ENCODE data around the gene PTPRT.

Gene PTPRT

GRCh38 chr20:43023836-43024235, 165.9 kb downstream of the PTPRT start:
- Histone ChIP-seq H3K27me3 (ENCODE audit: control insufficient read depth, insufficient read depth, low read length) (peaks cover 27% of the 10 kb centered on the region), H3K4me3 (ENCODE audit: low read depth, low read length) (no peak overlapping the region), H3K36me3 (ENCODE audit: control insufficient read depth, insufficient read depth, low read length) (no peaks in the 10 kb centered on the region), H3K9me3 (ENCODE audit: control insufficient read depth, insufficient read depth, low read length) (no peaks in the 10 kb centered on the region), H3K4me1 (ENCODE audit: control insufficient read depth, insufficient read depth, low read length) (no peaks in the 10 kb centered on the region; the same call in 1 of the 2 replicates), H3K27ac (ENCODE audit: low read depth, low read length) (no peak overlapping the region), H3K9ac (ENCODE audit: low read depth, low read length) (no peak overlapping the region)

- H3K9me3 ChIP-seq (ENCODE audit: control insufficient read depth, insufficient read depth, low read length), result no peaks in the 10 kb centered on the region
- no peak overlapping the region for H3K27ac ChIP-seq (ENCODE audit: low read depth, low read length)
- H3K36me3 ChIP-seq (ENCODE audit: control insufficient read depth, insufficient read depth, low read length), result no peaks in the 10 kb centered on the region
- no peak overlapping the region for H3K9ac ChIP-seq (ENCODE audit: low read depth, low read length)
- no peak overlapping the region for H3K4me3 ChIP-seq (ENCODE audit: low read depth, low read length)
- H3K4me1 ChIP-seq (ENCODE audit: control insufficient read depth, insufficient read depth, low read length), result no peaks in the 10 kb centered on the region
- peaks cover 16% of the 10 kb centered on the region for H3K27me3 ChIP-seq (ENCODE audit: control insufficient read depth, insufficient read depth, low read length)
Measured at GRCh38 chr20:43022568-43022967, 167.1 kb downstream of the PTPRT start.

GRCh38 chr20:43022081-43022480, 167.6 kb downstream of the PTPRT start:
- no peaks in the 10 kb centered on the region for H3K36me3 ChIP-seq (ENCODE audit: control insufficient read depth, insufficient read depth, low read length)
- no peak overlapping the region for H3K27ac ChIP-seq (ENCODE audit: low read depth, low read length)
- no peaks in the 10 kb centered on the region for H3K4me1 ChIP-seq (ENCODE audit: control insufficient read depth, insufficient read depth, low read length)

GRCh38 chr20:43017241-43018030, 172.3 kb downstream of the PTPRT start:
- Histone ChIP-seq H3K4me1 (ENCODE audit: control insufficient read depth, insufficient read depth, low read length) (peaks cover 9% of the 10 kb centered on the region; the same call in 1 of the 2 replicates), H3K36me3 (ENCODE audit: control insufficient read depth, insufficient read depth, low read length) (no peaks in the 10 kb centered on the region)

More at GRCh38 chr20:43022081-43022480, 167.6 kb downstream of the PTPRT start:
- H3K9me3 ChIP-seq (ENCODE audit: control insufficient read depth, insufficient read depth, low read length), result no peaks in the 10 kb centered on the region
- H3K4me3 ChIP-seq (ENCODE audit: low read depth, low read length), result no peak overlapping the region
- H3K27me3 ChIP-seq (ENCODE audit: control insufficient read depth, insufficient read depth, low read length), result peaks cover 12% of the 10 kb centered on the region; the same call in 1 of the 2 replicates
- no peak overlapping the region for H3K9ac ChIP-seq (ENCODE audit: low read depth, low read length)

GRCh38 chr20:43016257-43016656, 173.4 kb downstream of the PTPRT start:
- H3K36me3 ChIP-seq (ENCODE audit: control insufficient read depth, insufficient read depth, low read length), result no peaks in the 10 kb centered on the region
- H3K4me1 ChIP-seq (ENCODE audit: control insufficient read depth, insufficient read depth, low read length), result peaks cover 9% of the 10 kb centered on the region; the same call in 1 of the 2 replicates
- H3K9ac ChIP-seq (ENCODE audit: low read depth, low read length), result no peak overlapping the region
- no peaks in the 10 kb centered on the region for H3K27me3 ChIP-seq (ENCODE audit: control insufficient read depth, insufficient read depth, low read length)
- no peak overlapping the region for H3K27ac ChIP-seq (ENCODE audit: low read depth, low read length)
- H3K9me3 ChIP-seq (ENCODE audit: control insufficient read depth, insufficient read depth, low read length), result no peaks in the 10 kb centered on the region
- H3K4me3 ChIP-seq (ENCODE audit: low read depth, low read length), result no peak overlapping the region

More at GRCh38 chr20:43017241-43018030, 172.3 kb downstream of the PTPRT start:
- H3K9ac ChIP-seq (ENCODE audit: low read depth, low read length), result no peak overlapping the region
- H3K27me3 ChIP-seq (ENCODE audit: control insufficient read depth, insufficient read depth, low read length), result no peaks in the 10 kb centered on the region
- H3K27ac ChIP-seq (ENCODE audit: low read depth, low read length), result no peak overlapping the region
- no peaks in the 10 kb centered on the region for H3K9me3 ChIP-seq (ENCODE audit: control insufficient read depth, insufficient read depth, low read length)
- no peak overlapping the region for H3K4me3 ChIP-seq (ENCODE audit: low read depth, low read length)

GRCh38 chr20:43015566-43015965, 174.1 kb downstream of the PTPRT start:
- Histone ChIP-seq H3K27me3 (ENCODE audit: control insufficient read depth, insufficient read depth, low read length) (no peaks in the 10 kb centered on the region), H3K4me1 (ENCODE audit: control insufficient read depth, insufficient read depth, low read length) (peaks cover 9% of the 10 kb centered on the region; the same call in 1 of the 2 replicates), H3K36me3 (ENCODE audit: control insufficient read depth, insufficient read depth, low read length) (no peaks in the 10 kb centered on the region), H3K9me3 (ENCODE audit: control insufficient read depth, insufficient read depth, low read length) (no peaks in the 10 kb centered on the region), H3K4me3 (ENCODE audit: low read depth, low read length) (no peak overlapping the region), H3K27ac (ENCODE audit: low read depth, low read length) (no peak overlapping the region), H3K9ac (ENCODE audit: low read depth, low read length) (no peak overlapping the region)

GRCh38 chr20:43014206-43014605, 175.5 kb downstream of the PTPRT start:
- Histone ChIP-seq H3K4me1 (ENCODE audit: control insufficient read depth, insufficient read depth, low read length) (peaks cover 9% of the 10 kb centered on the region; the same call in 1 of the 2 replicates), H3K36me3 (ENCODE audit: control insufficient read depth, insufficient read depth, low read length) (no peaks in the 10 kb centered on the region), H3K4me3 (ENCODE audit: low read depth, low read length) (no peak overlapping the region), H3K27me3 (ENCODE audit: control insufficient read depth, insufficient read depth, low read length) (no peaks in the 10 kb centered on the region), H3K9ac (ENCODE audit: low read depth, low read length) (no peak overlapping the region), H3K27ac (ENCODE audit: low read depth, low read length) (no peak overlapping the region), H3K9me3 (ENCODE audit: control insufficient read depth, insufficient read depth, low read length) (no peaks in the 10 kb centered on the region)

- Histone ChIP-seq H3K27me3 (ENCODE audit: control insufficient read depth, insufficient read depth, low read length) (no peaks in the 10 kb centered on the region), H3K27ac (ENCODE audit: low read depth, low read length) (no peak overlapping the region), H3K4me3 (ENCODE audit: low read depth, low read length) (no peak overlapping the region), H3K9ac (ENCODE audit: low read depth, low read length) (no peak overlapping the region), H3K4me1 (ENCODE audit: control insufficient read depth, insufficient read depth, low read length) (peaks cover 12% of the 10 kb centered on the region; the same call in 1 of the 2 replicates), H3K36me3 (ENCODE audit: control insufficient read depth, insufficient read depth, low read length) (no peaks in the 10 kb centered on the region), H3K9me3 (ENCODE audit: control insufficient read depth, insufficient read depth, low read length) (no peaks in the 10 kb centered on the region)
Measured at GRCh38 chr20:43011491-43011890, 178.2 kb downstream of the PTPRT start.

GRCh38 chr20:43009532-43009931, 180.2 kb downstream of the PTPRT start:
- Histone ChIP-seq H3K36me3 (ENCODE audit: control insufficient read depth, insufficient read depth, low read length) (no peaks in the 10 kb centered on the region), H3K27me3 (ENCODE audit: control insufficient read depth, insufficient read depth, low read length) (no peaks in the 10 kb centered on the region), H3K27ac (ENCODE audit: low read depth, low read length) (no peak overlapping the region), H3K4me1 (ENCODE audit: control insufficient read depth, insufficient read depth, low read length) (peaks cover 5% of the 10 kb centered on the region; the same call in 1 of the 2 replicates), H3K9ac (ENCODE audit: low read depth, low read length) (no peak overlapping the region), H3K9me3 (ENCODE audit: control insufficient read depth, insufficient read depth, low read length) (no peaks in the 10 kb centered on the region), H3K4me3 (ENCODE audit: low read depth, low read length) (no peak overlapping the region)

GRCh38 chr20:43007525-43007924, 182.2 kb downstream of the PTPRT start:
- Histone ChIP-seq H3K9ac (ENCODE audit: low read depth, low read length) (no peak overlapping the region), H3K27ac (ENCODE audit: low read depth, low read length) (no peak overlapping the region), H3K36me3 (ENCODE audit: control insufficient read depth, insufficient read depth, low read length) (no peaks in the 10 kb centered on the region), H3K4me3 (ENCODE audit: low read depth, low read length) (no peak overlapping the region), H3K4me1 (ENCODE audit: control insufficient read depth, insufficient read depth, low read length) (0 out of 2 replicates have a peak, but pooled peaks cover 3% of the 10 kb centered on the region), H3K27me3 (ENCODE audit: control insufficient read depth, insufficient read depth, low read length) (no peaks in the 10 kb centered on the region), H3K9me3 (ENCODE audit: control insufficient read depth, insufficient read depth, low read length) (no peaks in the 10 kb centered on the region)

GRCh38 chr20:43006651-43007375, 182.9 kb downstream of the PTPRT start:
- no peak overlapping the region for H3K4me3 ChIP-seq (ENCODE audit: low read depth, low read length)
- no peak overlapping the region for H3K27ac ChIP-seq (ENCODE audit: low read depth, low read length)
- H3K27me3 ChIP-seq (ENCODE audit: control insufficient read depth, insufficient read depth, low read length), result no peaks in the 10 kb centered on the region
- H3K9ac ChIP-seq (ENCODE audit: low read depth, low read length), result no peak overlapping the region
- no peaks in the 10 kb centered on the region for H3K9me3 ChIP-seq (ENCODE audit: control insufficient read depth, insufficient read depth, low read length)
- no peaks in the 10 kb centered on the region for H3K36me3 ChIP-seq (ENCODE audit: control insufficient read depth, insufficient read depth, low read length)
- H3K4me1 ChIP-seq (ENCODE audit: control insufficient read depth, insufficient read depth, low read length), result 0 out of 2 replicates have a peak, but pooled peaks cover 3% of the 10 kb centered on the region

Data from HUES48 (cell line).